Neural cell (in vitro differentiated cells): ENCODE data around the gene TSKS.

Experiments
- EZH2 ChIP-seq: fragments of 200-600, 300-800 bp; shearing (Covaris generic), sonication (generic); IDR thresholded peaks from 2 replicates; pipeline ENCODE4 v1.6.1; 2014; ENCODE audit warnings: antibody characterized with exemption, low read length, borderline replicate concordance, mild to moderate bottlenecking; ENCODE audit not compliant: insufficient read depth, poor library complexity, severe bottlenecking
- POLR2AphosphoS5 ChIP-seq: IDR thresholded peaks from 2 replicates; pipeline ENCODE4 v1.6.1; 2012
- RAD21 ChIP-seq: fragments of 450-650 bp; conservative IDR thresholded peaks from 2 replicates; pipeline ENCODE4 v1.6.1; 2014; ENCODE audit warnings: antibody characterized with exemption, mild to moderate bottlenecking, moderate library complexity
- TF ChIP-seq, protein P1 (sequence below): fragments of 450-650 bp; IDR thresholded peaks from 2 replicates; pipeline ENCODE4 v1.5.1; 2014; ENCODE audit warnings: antibody characterized with exemption, mild to moderate bottlenecking, moderate library complexity; ENCODE audit not compliant: poor library complexity, severe bottlenecking

DNA sequence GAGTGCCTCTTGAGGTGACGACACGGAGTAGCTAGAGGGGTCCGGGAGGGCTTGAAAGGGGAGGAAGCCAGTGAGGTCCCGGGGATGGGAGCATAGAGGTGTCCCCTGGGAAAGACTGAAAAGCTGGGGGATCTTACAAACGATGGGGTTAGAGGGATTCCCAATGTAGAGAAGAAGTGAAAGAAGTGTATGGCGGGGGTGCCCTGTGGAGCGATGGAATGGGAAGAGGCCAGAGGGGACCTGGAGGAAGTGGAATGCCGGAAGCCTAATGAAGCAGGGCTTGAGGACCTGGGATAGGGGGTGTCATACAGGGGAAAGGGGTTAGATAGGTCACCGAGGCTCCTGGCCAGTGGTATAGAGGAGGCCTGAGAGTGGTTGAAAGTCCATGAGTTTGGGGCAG is 4.3 kb upstream of the TSKS start:
- TF ChIP-seq, protein P1, sequence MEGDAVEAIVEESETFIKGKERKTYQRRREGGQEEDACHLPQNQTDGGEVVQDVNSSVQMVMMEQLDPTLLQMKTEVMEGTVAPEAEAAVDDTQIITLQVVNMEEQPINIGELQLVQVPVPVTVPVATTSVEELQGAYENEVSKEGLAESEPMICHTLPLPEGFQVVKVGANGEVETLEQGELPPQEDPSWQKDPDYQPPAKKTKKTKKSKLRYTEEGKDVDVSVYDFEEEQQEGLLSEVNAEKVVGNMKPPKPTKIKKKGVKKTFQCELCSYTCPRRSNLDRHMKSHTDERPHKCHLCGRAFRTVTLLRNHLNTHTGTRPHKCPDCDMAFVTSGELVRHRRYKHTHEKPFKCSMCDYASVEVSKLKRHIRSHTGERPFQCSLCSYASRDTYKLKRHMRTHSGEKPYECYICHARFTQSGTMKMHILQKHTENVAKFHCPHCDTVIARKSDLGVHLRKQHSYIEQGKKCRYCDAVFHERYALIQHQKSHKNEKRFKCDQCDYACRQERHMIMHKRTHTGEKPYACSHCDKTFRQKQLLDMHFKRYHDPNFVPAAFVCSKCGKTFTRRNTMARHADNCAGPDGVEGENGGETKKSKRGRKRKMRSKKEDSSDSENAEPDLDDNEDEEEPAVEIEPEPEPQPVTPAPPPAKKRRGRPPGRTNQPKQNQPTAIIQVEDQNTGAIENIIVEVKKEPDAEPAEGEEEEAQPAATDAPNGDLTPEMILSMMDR: no peak
- TF ChIP-seq EZH2 (no peak), POLR2AphosphoS5 (no peak), RAD21 (peak; percentile 10)
